ENCODE results near the gene FAM171A1.

Gene FAM171A1

DNA sequence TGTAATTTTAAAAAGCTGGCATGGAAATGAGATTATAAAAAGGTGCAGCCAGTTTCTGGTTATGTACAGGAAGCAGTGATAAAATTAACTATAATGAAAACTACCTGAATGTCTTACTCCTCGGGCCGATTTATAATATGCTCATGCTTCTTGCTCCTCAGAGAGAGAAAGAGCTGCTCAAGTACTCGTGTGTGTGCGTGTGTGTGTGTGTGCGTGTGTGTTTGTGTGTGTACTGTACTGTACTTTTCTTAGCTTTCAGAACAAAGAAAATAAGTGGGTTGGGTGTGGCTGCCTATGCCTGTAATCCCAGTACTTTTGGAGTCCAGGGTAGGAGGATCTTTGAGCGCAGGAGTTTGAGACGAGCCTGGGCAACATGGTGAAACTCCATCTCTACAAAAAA is 106.0 kb downstream of the FAM171A1 start:
- no peaks in the 10 kb centered on the region for H3K4me1 Mint-ChIP-seq
- peaks cover 17% of the 10 kb centered on the region for H3K9me3 Mint-ChIP-seq
- H3K4me3 Mint-ChIP-seq, result no peak overlapping the region
- H3K27ac Mint-ChIP-seq, result peak overlapping the region in 2 of 3 experiments; percentile 20 to 43
- H3K36me3 Mint-ChIP-seq (ENCODE audit: low read depth), result peaks cover 53% of the 10 kb centered on the region
- no peaks in the 10 kb centered on the region for H3K27me3 Mint-ChIP-seq (ENCODE audit: low read depth)
- TF ChIP-seq, protein P1, sequence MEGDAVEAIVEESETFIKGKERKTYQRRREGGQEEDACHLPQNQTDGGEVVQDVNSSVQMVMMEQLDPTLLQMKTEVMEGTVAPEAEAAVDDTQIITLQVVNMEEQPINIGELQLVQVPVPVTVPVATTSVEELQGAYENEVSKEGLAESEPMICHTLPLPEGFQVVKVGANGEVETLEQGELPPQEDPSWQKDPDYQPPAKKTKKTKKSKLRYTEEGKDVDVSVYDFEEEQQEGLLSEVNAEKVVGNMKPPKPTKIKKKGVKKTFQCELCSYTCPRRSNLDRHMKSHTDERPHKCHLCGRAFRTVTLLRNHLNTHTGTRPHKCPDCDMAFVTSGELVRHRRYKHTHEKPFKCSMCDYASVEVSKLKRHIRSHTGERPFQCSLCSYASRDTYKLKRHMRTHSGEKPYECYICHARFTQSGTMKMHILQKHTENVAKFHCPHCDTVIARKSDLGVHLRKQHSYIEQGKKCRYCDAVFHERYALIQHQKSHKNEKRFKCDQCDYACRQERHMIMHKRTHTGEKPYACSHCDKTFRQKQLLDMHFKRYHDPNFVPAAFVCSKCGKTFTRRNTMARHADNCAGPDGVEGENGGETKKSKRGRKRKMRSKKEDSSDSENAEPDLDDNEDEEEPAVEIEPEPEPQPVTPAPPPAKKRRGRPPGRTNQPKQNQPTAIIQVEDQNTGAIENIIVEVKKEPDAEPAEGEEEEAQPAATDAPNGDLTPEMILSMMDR (IDR thresholded peaks at IDR 0.05; ENCODE audit: unreplicated experiment in 3 of 3), result no peak

DNA sequence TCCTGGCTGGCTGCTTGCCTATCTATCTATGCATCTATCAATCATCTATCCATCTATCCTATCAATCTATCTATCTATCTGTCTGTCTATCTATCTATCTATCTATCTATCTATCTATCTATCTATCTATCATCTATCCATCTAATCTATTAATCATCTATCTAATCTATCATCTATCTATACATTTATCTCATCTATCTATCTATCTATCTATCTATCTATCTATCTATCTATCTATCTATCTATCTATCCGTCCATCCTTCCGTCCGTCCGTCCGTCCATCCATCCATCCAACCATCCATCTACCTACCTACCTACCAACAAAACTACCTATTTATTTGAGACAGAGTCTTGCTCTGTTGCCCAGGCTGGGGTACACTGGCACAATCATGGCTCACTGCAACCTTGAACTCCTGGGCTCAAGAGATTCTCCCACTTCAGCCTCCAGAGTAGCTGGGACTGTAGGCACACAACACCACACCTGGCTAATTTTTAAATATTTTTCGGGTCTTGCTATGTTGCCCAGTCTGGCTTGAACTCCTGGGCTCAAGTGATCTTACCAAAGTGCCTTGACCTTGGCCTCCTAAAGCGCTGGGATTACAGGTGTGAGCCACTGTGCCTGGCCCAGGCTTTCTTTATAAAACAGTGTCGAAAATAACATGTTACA is 107.3 kb downstream of the FAM171A1 start:
- H3K4me1 Mint-ChIP-seq, result no peaks in the 10 kb centered on the region
- H3K27ac Mint-ChIP-seq, result no peak overlapping the region
- peaks cover 9% of the 10 kb centered on the region for H3K9me3 Mint-ChIP-seq
- H3K36me3 Mint-ChIP-seq (ENCODE audit: low read depth), result peaks cover 41% of the 10 kb centered on the region
- no peak overlapping the region for H3K4me3 Mint-ChIP-seq
- TF ChIP-seq, protein P1 (IDR thresholded peaks at IDR 0.05; ENCODE audit: unreplicated experiment in 3 of 3), result no peak
- no peaks in the 10 kb centered on the region for H3K27me3 Mint-ChIP-seq (ENCODE audit: low read depth)

DNA sequence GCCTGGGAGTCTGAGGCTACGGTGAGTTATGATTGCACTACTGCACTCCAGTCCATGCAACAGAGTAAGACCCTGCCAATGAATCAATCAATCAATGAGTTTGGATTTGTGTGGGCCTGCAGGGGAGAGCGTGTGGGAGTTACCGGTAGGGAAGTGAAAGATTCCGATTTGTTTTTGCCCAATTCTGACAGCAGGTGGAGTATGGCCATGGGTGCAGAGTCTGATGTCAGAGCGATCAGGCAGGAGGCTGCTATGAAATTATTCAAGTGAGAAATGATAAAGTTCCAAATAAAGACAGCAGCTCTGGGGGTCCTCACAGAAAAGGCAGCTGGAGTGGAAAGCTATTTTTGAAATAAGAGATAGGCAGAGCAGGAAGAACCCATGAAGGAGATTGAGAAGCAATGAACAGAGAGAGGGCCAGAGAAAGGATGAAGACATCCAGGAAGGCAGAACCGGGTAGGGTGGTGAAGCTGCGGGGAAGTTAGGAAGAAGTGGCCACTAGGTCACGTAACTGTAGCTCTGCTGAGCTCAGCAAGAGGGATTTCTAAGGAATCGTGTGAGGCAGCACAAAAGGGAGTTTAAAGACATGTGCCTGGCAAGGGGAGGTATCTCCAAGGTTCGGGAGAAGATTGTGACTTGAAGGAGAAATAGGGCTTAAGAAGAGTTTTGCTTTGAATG is 108.9 kb downstream of the FAM171A1 start:
- no peaks in the 10 kb centered on the region for H3K27me3 Mint-ChIP-seq (ENCODE audit: low read depth)
- TF ChIP-seq, protein P1 (IDR thresholded peaks at IDR 0.05; ENCODE audit: unreplicated experiment in 3 of 3), result peak; percentile 21 to 38 (median 37)
- no peak overlapping the region for H3K4me3 Mint-ChIP-seq
- no peak overlapping the region for H3K27ac Mint-ChIP-seq
- H3K4me1 Mint-ChIP-seq, result no peaks in the 10 kb centered on the region
- H3K9me3 Mint-ChIP-seq, result no peaks in the 10 kb centered on the region
- peaks cover 24% of the 10 kb centered on the region for H3K36me3 Mint-ChIP-seq (ENCODE audit: low read depth)

DNA sequence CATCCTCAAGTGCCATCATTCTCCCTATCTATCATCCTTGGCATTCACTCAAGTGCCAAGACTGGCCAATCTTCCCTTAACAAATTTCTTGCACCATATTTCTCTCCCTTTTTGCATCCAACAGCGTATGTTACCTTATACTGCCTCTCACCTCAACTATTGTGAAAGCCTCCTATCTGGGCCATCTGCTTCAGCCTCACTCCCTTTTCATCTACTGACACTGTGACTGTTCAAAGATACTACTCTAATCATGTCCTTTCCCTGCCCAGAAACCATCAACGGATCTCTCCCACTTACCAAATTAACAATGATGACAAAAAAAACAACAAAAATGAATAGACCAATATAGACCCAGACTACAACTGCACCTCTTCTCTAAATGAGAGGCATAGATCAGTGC is 112.0 kb downstream of the FAM171A1 start:
- no peak overlapping the region for H3K4me3 Mint-ChIP-seq
- H3K27me3 Mint-ChIP-seq (ENCODE audit: low read depth), result no peaks in the 10 kb centered on the region
- no peak overlapping the region for H3K27ac Mint-ChIP-seq
- no peaks in the 10 kb centered on the region for H3K9me3 Mint-ChIP-seq
- TF ChIP-seq, protein P1 (IDR thresholded peaks at IDR 0.05; ENCODE audit: unreplicated experiment in 3 of 3), result no peak
- H3K36me3 Mint-ChIP-seq (ENCODE audit: low read depth), result peaks cover 11% of the 10 kb centered on the region
- H3K4me1 Mint-ChIP-seq, result peaks cover 11% of the 10 kb centered on the region

DNA sequence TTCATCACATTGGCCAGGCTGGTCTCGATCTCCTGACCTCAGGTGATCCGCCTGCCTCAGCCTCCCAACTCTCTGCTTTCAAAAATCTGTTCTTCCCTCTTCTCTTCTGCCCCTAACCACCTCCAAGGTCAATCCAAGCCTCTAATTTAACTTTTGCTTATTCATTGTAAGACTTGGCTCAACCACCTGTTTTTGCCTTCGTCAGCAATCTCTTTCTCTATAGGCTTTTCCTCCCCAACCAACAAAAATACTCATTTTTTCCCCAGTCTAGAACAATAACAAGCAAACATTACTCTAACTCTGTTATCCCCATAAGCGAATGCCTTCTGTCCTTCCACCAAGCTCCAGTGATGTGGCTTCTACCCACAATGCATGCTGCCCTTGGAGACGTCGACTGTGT is 112.8 kb downstream of the FAM171A1 start:
- Mint-ChIP-seq H3K4me1 (peaks cover 18% of the 10 kb centered on the region), H3K27me3 (ENCODE audit: low read depth) (no peaks in the 10 kb centered on the region), H3K27ac (no peak overlapping the region), H3K9me3 (no peaks in the 10 kb centered on the region), H3K4me3 (no peak overlapping the region), H3K36me3 (ENCODE audit: low read depth) (peaks cover 14% of the 10 kb centered on the region)
- TF ChIP-seq, protein P1 (IDR thresholded peaks at IDR 0.05; ENCODE audit: unreplicated experiment in 3 of 3), result no peak

DNA sequence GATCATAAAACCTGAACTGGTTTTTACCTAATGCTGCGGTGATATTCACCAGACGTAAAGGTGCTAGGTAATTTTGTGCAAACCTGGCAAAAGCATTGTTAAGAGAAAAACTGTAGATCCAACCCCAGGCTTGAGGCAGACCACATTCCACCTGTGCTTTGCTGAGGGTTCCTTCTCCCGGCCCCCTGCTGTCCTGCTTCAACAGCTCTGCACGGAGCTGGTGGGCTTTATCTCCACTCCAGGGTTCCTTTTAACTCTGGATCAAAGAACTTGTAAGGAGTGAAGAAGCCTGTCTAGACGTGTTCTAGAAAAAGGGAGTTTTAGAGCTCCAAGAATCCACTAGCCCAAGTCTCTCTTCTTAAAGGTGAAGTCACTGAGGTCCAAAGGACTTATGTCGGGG is 115.1 kb downstream of the FAM171A1 start:
- no peaks in the 10 kb centered on the region for H3K27me3 Mint-ChIP-seq (ENCODE audit: low read depth)
- TF ChIP-seq, protein P1 (IDR thresholded peaks at IDR 0.05; ENCODE audit: unreplicated experiment in 3 of 3), result no peak
- no peak overlapping the region for H3K27ac Mint-ChIP-seq
- peaks cover 30% of the 10 kb centered on the region for H3K36me3 Mint-ChIP-seq (ENCODE audit: low read depth)
- H3K9me3 Mint-ChIP-seq, result no peaks in the 10 kb centered on the region
- peaks cover 19% of the 10 kb centered on the region for H3K4me1 Mint-ChIP-seq
- no peak overlapping the region for H3K4me3 Mint-ChIP-seq

All from nephron (organoid).